HG03520 (cell line): ENCODE results near the gene CMKLR1.
A peak's percentile ranks its signal among the peaks of the same experiment; 100 is the strongest.

Source experiments
- ATAC-seq: cut with Tn5 transposase; IDR thresholded peaks from one replicate; pipeline ENCODE4 v1.9.1; 2021; ENCODE audit warnings: mild to moderate bottlenecking, moderate library complexity; ENCODE audit not compliant: unreplicated experiment

The CMKLR1 gene

DNA sequence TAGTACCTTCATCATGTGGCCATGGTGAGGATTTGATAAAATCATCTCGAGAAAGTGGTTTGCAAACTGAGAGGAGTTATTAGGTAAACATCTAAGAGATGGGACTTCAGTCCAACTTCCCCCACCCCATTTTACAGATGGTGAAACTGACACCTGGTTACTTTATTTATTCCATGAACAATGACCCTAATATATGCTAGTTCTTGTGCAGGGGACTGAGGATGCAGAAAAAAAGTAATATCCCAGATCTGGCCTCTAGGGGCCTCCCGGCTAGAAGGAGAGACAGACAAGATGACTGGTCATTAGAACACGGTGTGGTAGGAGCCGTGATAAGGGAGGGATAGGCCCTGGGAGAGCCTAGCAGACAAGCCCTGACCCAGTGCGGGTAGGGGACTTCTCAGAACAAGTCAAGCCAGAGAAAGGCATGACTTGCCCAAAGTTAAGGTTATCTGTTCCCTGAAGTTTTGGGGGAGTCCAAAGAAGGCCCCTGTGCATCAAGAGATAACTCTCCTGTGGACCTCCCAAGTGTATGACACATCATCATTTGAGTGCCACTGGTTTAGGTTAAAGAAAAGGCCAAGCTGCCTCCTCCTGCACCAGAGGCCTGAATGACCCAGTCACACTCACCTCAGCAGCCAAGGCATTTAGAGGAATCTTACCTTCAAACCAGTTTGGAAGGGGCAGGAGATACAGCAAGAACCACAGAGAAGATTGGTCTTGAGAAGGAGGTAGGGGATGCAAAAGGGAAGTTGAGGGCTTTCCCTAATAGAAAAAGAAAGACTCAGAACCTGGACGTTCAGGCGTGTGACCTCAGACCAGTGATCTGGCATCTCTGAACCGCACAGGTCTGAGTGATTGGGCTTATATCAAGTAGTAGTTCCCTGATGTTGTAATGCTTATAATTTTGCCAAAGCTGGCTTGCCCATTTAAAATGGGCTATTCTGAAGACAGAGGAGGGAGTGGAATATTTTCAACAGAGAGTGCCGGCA lies 1.6 kb downstream of the CMKLR1 start:
- ATAC-seq, result no peak

DNA sequence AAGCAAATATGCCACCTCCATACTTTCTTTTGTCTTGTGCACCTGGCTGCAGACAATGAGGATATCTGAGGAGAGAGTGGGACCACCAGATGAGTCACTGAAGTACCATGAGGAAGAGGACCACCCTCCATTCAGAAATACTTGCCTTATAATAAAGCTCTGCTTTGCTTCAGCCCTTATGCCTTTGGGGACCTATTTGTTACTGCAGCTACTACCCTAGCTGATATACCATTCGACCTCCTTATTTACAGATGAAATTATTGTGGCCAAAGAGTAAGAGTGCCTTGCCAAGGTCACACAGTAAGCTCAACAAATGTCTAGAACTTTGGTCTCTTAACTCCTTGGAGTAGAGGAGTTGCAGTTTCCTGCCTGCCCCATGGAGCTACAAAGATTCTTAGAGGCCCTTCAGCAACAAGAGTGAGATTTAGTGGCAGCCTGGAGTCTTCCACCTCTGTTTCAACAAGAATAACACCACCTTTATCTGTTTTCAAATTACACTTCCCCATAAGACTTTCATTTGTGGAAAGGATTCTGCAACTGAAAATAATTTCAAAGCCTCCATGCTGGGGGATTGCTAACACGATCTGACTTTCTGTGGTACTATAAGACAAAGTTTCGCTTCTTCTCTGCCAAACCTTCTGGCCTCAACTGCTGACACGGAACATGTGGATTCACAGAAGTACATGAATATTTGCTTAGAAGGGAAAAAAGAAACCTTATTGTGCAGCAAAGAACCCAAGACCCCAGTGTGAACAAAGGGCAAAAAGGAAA lies 3.6 kb downstream of the CMKLR1 start:
- ATAC-seq, result peak; percentile 61

DNA sequence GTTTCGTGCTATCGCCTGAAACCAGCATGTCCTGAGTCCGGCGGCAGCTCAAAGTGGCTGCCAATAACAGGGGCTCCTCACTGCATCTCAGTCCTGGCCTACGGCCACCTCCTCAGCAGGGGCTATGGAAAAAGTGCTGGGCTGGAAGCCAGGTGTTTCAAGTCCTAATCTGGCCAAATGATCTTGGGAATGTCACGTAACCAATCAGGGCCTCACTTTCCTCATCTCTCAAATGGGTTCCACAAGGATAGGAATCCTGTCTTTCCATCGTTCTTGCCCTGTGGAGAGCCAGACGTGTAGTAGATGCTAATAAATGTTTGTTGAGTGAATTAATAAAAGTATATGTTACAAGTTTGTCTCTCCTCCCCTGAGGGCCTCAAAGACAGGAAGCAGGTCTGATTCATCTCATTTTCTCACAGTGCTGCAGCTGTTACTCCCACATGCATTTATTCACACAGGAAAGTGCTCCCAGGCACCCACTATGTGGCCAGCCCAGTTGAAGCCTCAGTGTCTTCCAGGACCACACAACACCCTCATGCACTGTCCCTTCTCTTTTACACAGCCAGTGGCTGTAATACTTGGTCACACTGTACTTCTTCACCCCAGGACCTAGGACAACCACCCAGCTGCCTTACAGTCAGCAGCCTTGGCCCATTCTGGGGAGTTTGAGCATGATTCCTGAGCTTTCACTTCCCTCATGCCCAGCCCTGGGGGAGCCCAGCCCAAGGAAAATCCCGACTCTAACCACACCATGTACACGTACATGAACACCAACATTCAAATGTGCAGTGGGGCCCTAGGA lies 5.0 kb downstream of the CMKLR1 start:
- ATAC-seq, result no peak

DNA sequence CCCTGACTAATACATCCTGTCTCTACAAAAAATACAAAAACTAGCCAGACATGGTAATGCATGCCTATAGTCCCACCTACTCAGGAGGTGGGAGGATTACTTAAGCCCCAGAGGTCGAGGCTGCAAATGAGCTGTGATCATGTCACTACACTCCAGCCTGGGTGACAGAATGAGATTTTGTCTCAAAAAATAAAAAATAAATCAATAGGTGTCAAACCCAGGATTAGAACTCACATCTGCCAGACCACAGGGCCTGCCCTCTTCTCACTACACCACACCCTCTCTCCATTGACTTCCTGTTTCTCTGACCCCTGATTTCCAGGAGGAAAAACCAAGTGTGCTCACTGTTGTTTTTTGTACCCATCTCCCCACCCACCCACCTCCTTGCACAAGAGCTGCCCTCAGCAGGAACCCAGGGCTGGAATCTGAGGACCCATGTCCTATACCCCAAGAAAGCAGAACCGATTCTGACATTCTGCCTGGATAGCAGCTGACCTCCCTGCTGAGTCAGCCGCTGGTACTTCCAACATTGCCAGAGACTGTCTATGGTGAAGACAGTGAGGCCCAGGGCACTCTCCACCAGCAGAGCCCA lies 6.2 kb downstream of the CMKLR1 start:
- ATAC-seq, result no peak

DNA sequence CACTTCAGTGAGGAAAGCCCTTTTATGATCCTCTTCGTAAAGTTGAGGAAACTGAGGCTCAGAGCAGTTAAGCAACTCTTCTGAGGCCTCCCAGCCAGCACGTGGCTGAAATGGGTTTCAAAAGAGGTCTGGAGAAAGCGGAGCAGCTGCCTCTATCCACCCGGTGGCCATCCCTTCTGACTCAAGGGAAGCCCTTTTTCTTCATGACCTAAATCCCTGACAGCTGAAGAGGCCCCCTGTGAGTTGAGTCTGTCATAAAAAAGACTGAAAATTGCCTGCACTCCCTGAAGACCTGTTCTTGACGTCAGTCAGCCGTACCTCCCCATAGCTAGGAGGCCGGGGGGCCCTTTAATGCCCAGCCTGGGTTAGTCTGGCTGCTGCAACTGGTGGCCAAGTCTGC lies 10.7 kb downstream of the CMKLR1 start:
- ATAC-seq, result no peak

DNA sequence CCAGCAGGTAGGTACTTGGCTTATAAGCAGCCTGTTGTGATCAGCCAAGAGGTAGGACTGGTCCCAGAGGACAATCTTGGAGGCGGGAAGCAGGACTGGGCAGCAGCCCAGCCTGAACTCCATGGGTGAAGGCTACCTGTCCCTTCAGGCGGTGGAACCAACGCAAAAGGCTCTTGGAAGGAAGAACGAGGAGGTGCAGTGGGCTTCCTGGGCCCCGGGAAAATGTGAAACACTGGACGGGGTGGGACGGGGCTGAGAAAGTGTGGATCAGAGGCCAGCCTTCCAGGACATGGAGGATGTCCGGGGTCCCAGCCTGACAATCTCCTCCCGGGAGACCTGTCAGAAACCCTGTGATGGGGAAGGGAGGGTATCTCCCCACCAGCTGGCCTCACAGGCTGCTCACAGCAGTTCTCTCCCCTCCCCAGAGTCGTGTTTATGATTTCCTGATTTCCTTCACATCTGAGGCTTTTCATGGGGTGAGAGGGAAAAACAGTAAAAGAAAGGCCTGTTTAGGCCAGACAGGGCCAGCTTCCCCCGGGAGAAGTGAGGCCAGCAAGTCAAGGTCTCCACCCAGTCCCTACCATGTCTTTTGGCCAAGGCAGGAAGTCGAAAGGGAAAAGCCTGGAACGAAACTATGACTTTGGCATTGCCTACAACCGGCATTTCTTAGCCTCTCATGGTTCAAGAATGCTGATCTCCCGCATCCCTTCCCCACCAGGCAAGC lies 11.3 kb downstream of the CMKLR1 start:
- no peak for ATAC-seq

DNA sequence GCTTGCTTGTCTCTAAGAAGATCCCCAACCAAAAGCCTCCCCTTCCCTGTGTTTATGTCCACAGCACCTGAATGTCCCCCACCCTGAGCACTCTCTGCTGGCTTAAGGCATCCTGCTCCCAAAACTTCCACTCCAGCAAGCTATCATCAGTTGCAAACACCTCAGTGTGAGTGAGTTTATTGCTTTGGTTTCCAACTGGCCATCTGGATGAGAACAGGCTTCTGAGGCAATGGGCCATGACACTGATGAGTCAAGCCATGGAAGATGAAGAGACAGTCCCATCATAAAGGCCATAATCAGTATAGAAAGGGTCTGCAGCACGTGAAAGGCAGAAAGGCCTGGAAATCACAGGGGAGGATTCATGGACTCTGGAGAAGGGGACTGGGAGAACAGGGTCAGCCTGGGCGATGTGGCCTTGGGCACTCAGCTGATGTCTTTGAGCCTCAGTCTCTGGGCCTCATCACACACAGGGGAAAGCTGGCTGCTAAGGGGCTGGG lies 12.8 kb downstream of the CMKLR1 start:
- ATAC-seq, result no peak

DNA sequence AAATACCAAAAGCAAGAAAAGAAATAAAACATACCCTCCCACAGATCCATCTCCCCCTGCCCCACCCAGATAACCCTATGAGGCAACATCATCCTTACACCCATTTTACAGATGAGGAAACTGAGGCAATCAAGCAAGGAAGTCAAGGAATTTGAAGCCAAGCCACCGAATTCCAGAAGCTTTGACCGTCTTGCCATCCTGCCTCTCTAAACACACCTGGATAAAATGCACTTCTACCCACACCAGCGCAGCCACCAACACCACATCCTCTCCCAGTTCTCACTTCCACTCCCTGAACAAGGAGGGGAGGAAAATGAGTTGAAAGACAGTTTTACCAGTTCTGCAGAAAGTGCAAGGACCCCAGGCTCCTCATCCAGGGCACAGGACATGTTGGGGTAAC lies 13.6 kb downstream of the CMKLR1 start:
- no peak for ATAC-seq

DNA sequence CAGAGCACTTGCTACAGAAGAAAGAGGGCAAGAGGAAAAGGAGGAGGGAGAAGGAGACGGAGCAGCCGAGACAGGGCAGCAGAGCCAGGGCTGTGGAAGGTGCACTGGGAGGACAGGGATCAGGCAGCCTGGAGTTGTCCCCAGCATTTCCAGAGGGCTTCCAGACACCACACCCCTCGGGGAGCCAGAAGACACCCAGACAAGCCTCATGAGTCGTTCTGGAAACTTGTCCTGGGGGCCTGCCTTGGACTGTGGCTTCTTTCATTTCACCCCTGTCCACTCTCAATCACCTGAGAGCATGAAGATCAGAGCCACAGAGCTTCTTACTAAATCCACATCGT lies 14.1 kb downstream of the CMKLR1 start:
- no peak for ATAC-seq

DNA sequence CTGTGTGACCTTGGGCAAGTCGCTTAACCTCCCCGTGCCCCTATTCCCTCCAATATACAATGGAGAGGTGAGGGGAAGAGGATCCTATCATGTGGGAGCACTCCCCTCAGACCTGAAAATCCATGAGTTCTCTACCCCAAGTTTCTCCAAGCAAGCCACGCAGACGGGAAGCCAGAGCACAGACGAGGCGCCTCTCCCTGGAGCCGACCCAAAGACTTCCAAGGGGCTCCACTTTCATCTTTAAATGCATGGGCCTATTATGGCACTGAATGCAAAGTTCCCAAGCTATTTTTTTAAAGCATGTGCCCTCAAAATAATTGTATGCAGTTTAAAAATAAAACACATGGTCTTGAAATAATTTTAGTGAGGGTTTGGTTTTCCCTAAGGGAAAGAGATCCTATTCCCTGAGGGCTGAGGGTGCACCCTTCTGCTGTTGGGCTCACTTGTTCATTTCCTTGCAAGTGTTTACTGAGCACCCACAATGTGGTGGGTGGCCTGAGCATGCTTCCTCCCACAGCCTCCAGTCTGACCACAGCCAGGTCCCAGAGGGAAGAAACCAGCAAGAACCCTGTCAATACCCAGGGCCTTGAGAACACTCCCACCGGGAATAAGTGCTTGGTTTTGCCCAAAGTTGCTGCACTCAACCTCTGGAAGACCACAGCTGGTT lies 14.6 kb downstream of the CMKLR1 start:
- no peak for ATAC-seq

DNA sequence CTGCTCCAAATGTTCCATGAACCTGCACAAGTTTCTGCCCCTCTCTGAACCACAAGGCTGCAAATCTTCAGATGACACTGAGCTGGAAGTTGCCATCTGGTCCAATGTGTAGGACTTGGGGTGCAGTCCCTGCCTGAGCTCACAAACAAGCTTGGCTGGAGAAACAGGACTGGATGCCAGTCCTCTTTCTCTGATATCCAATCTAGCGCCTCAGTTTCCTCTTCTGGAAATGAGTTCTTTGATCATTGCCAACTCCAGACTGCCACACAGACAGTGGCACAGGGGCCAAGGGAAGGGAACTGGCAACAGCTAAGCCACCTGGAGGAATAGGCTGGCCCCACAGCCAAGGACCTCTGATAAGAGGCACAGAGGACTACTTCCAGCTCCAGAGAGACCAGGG lies 15.5 kb downstream of the CMKLR1 start:
- ATAC-seq, result no peak

DNA sequence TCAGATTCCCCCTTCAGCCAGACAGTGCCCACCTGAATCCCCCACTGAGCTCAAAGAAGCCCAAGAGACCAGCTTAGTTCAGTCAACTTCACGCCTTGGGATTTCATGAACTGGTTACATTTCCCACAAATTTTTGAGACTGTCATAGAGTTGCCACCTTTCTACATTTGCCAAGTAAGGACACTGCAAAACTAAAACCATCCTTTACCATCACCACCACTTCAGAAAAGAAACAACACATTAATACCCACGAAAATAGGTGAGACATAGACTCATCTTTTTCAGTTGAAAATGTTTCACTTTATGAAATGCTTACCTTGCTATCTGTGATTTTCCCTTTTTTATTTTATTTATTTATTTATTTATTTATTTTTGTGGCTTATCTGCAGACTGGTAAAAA lies 16.1 kb downstream of the CMKLR1 start:
- ATAC-seq, result no peak

DNA sequence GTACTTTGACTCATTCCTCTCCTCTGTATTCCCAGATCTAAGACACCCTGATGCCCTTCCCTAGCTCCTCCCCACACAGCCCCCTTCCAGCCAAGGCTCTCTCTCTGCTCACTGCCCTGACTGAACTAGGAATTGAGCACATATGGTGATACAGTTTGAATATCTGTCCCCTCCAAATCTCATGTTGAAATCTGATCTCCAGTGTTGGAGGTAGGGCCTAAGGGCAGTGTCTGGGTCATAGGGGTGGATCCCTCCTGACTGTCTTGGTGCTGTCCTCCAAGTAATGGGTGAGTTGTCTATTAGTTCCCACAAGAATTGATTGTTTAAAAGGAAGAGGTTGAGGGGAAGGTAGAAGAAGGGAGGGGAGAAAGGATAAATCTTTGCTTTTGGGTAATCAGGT lies 17.4 kb downstream of the CMKLR1 start:
- no peak for ATAC-seq

DNA sequence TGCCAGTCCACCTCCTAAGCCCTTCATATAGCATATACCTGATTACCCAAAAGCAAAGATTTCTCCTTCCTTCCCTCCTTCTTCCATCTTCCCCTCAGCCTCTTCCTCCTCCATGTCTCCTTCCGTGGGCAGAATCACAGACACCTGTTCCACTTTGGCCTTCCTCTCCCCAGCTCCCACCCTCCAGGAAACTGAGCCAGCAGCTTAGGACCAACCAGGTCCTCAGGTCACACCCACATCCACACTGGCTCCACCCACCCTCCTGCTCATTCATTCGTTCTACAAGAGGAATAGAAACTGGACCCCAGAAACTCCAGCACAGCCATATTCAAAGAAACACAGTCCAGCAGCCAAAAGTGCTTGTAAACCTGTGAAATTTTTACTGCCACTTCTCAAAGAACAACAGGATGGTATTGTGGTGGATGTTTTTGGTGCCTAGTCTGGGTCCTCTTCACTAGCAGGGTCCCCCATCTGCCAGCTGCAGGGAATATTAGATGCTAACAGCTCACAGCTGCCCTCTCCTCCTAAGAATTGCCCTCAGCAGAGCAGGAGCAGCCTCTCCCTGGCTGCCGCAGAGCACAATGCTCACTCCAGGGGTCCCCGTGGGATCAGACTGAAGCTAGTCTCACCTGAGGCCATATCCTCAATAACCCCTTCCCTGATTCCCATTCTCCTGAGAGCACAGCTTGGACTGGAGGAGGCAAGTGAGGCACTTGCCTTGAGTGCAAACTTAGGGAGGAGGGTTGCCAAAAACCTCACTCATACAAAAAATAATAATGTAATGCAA lies 18.4 kb downstream of the CMKLR1 start:
- no peak for ATAC-seq

DNA sequence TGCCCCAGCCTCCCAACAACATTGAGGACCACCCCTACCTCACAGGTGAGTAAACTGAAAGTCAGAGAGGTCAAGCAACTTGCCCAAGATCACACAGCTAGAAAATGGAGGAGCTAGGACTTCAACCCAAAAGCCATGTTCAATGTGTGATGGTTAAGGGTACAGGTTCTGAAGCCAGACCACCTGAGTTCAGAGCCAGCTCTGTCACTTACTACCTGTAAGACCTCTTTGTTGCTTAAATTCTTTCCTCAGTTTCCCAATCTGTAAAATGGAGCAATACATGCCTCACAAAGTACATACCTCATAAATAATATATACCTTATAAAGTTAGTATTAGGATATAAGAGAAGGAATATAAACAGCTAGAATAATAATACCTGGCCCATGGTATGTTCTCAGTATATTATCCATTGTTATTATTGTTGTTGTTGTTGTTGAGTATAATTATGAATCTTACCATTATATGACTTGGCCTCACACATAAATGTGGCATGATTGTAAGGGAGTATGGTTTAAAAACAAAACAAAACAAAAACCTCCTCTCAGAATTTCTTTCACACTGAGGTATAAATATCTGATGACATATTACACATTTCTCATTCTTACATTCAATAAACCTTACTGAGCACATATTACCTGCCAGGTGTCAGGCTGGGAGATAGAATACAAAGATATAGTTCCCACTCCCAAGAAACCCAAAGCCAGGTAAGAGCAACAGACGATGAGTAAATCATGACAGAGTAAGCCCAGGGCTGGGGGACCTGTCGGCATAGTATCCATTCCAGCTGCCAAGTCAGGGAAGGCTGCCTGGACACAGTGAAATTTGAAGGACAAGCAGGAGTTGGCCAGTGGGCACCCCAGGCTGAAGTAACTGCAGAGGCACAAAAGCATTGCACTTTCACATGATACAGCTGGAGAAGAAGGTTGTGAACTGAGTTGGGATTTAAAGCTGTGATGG lies 19.6 kb downstream of the CMKLR1 start:
- no peak for ATAC-seq

DNA sequence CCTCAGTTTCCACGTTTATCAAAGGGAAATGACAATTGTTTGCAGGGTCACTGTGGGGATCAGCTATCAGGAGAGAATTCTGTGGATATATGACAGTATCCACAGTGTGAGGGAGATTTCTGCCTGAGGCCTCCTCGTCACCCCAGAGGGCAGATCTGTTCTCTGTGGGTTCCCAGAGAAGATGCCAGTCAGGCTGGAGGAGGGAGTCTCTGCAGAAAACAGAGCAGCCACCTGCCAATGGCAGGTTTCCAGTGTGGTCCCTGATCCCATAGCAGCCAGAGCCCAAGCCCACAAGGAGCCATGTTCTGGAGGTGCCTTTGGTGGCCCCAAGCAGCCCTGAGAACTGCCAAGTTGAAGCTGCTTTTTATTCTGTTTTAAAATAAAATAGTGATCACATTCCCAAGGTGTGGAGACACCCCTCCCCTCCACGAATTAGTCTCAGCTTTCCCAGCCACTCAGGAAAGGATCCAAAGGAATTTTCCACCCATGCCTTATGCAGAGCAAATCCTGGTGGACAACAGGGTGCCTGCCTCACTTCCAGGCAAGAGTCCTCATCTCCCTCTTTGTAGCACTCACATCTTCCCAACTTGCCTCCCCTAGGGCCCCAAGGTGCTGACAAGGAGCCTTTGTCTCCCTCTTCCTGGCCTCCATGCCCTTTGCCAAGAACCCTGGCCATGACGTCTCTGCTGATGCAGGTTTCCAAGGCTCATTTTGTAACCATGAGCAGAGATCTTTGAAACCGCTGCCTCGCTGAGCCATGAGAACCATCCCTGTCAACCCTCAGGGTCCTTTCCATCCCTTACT lies 20.4 kb downstream of the CMKLR1 start:
- no peak for ATAC-seq
